K562 (cell line): ENCODE results near the gene IARS1. TPM values are rescaled to one million over a fixed set of nuclear protein-coding genes. Genes with fewer than 3 reads are reported as not detected.

ENCODE experiments used
- ATAC-seq: fragments of 200-7000 bp; cut with Tn5 transposase; 3 replicates; pipeline ENCODE4 v1.9.1; 2020; ENCODE audit warnings: moderate library complexity
- BruUV-seq: library from RNA; stranded (reverse); fragments of 400-500 nt; replicated peaks from 2 replicates; lab custom pipeline; 2021; lab: Mats Ljungman, UMichigan
- CTCF ChIA-PET: fragments of 300-600 bp; formaldehyde crosslinking; extraction: SDS; loops from one replicate; lab custom pipeline; 2021; ENCODE audit warnings: low intra/inter-chr PET ratio; lab: Yijun Ruan, JAX
- POLR2A ChIA-PET: fragments of 300-600, 350-650 bp; sonication (Branson Sonifier 250); formaldehyde crosslinking; extraction: SDS; loops from one replicate; lab custom pipeline; 2021; ENCODE audit warnings: antibody characterized with exemption, inconsistent platforms; lab: Yijun Ruan, JAX
- DNase-seq, 4 experiments: peaks; one replicate each; pipeline versions ENCODE4 v3.0.0 to v3.0.0-alpha.2; 2011 to 2018; ENCODE audit warnings: low spot score in 3 of 4, mixed read lengths in 3 of 4; ENCODE audit errors: extremely low read depth in 1 of 4
- FAIRE-seq: peaks from 2 replicates; lab custom pipeline; 2011; peaks lifted over from hg19 to GRCh38; lab: Jason Lieb, UNC
- H2AFZ ChIP-seq: 2 replicates; pipeline ENCODE4 v1.6.0; 2011; ENCODE audit warnings: low read depth, low read length, control low read depth, inconsistent platforms
- H3K27ac ChIP-seq: fragments of 200-600 bp; 3 replicates; pipeline ENCODE4 v1.8.0; 2011; ENCODE audit warnings: low read depth, mild to moderate bottlenecking, control low read depth, inconsistent platforms, low read length, moderate library complexity, mixed read lengths; ENCODE audit errors: extremely low read depth
- H3K27me3 ChIP-seq, 2 experiments: fragments of 300-600 bp in 1 of 2; 2 replicates in 1 of 2; 3 replicates in 1 of 2; pipeline versions ENCODE4 v1.6.0 to v1.8.0; 2011; ENCODE audit warnings: inconsistent platforms in 2 of 2, low read length in 2 of 2, mild to moderate bottlenecking in 1 of 2, mixed read lengths in 1 of 2, moderate library complexity in 1 of 2; ENCODE audit not compliant: control insufficient read depth in 2 of 2, insufficient read depth in 2 of 2
- H3K36me3 ChIP-seq: fragments of 300-600 bp; 3 replicates; pipeline ENCODE4 v1.8.0; 2011; ENCODE audit warnings: mild to moderate bottlenecking, low read length, inconsistent platforms; ENCODE audit not compliant: control insufficient read depth, insufficient read depth
- H3K4me1 ChIP-seq, 2 experiments: fragments of 200-600 bp in 1 of 2; replicated peaks in 1 of 2; 2 replicates in 1 of 2; 3 replicates in 1 of 2; pipeline versions ENCODE4 v1.5.1 to v1.8.0; 2011; ENCODE audit warnings: inconsistent platforms in 2 of 2, low read length in 2 of 2, mild to moderate bottlenecking in 1 of 2, mixed read lengths in 1 of 2, moderate library complexity in 1 of 2; ENCODE audit not compliant: control insufficient read depth in 2 of 2, insufficient read depth in 2 of 2
- H3K4me2 ChIP-seq: 2 replicates; pipeline ENCODE4 v1.6.1; 2011; ENCODE audit warnings: low read length, control low read depth, inconsistent platforms, mixed read lengths; ENCODE audit not compliant: insufficient read depth
- H3K4me3 ChIP-seq: fragments of 200-600 bp; sonication (generic), shearing (Covaris generic); 2 replicates; pipeline ENCODE4 v1.5.1; 2016; ENCODE audit warnings: control low read depth, inconsistent platforms
- H3K79me2 ChIP-seq: fragments of 200-600 bp; 3 replicates; pipeline ENCODE4 v1.8.0; 2011; ENCODE audit warnings: low read length, inconsistent platforms; ENCODE audit not compliant: control insufficient read depth, insufficient read depth
- H3K9ac ChIP-seq, 2 experiments: 2 replicates each; pipeline versions ENCODE4 v1.6.0 to v1.6.1; 2011; ENCODE audit warnings: low read depth in 2 of 2, low read length in 2 of 2, control low read depth in 1 of 2, inconsistent platforms in 1 of 2, mild to moderate bottlenecking in 1 of 2, mixed read lengths in 1 of 2; ENCODE audit not compliant: insufficient read depth in 1 of 2
- H3K9me1 ChIP-seq: one replicate; pipeline ENCODE4 v1.6.0; 2011; ENCODE audit warnings: inconsistent platforms, mild to moderate bottlenecking, low read length, moderate library complexity; ENCODE audit not compliant: control insufficient read depth, insufficient read depth
- H3K9me3 ChIP-seq: replicated peaks from 2 replicates; pipeline ENCODE4 v1.5.1; 2011; ENCODE audit warnings: low read depth, low read length, inconsistent platforms; ENCODE audit not compliant: control insufficient read depth, insufficient read depth
- H4K20me1 ChIP-seq: replicated peaks from 2 replicates; pipeline ENCODE4 v1.6.1; 2011; ENCODE audit warnings: low read length, inconsistent platforms, mixed read lengths; ENCODE audit not compliant: control insufficient read depth, insufficient read depth
- CSDE1 ChIP-seq, 2 experiments: fragments of 450-650 bp; IDR thresholded peaks; 2 replicates each; pipeline ENCODE4 v1.6.1; 2016; ENCODE audit warnings: mild to moderate bottlenecking in 1 of 2
- EP300 ChIP-seq: IDR thresholded peaks from 2 replicates; pipeline ENCODE4 v1.6.1; 2012; ENCODE audit warnings: low read length, improper control_type of control experiment
- GTF2F1 ChIP-seq: IDR thresholded peaks from 2 replicates; pipeline ENCODE4 v1.6.1; 2011; ENCODE audit warnings: low read depth, low read length, improper control_type of control experiment
- ILF3 ChIP-seq: fragments of 450-650 bp; IDR thresholded peaks from 2 replicates; pipeline ENCODE4 v1.6.1; 2018; ENCODE audit warnings: antibody characterized with exemption, mild to moderate bottlenecking, moderate library complexity, borderline replicate concordance
- KLF16 ChIP-seq: IDR thresholded peaks from 2 replicates; pipeline ENCODE4 v1.6.1; 2016; ENCODE audit warnings: antibody characterized with exemption
- LEF1 ChIP-seq: fragments of 450-650 bp; IDR thresholded peaks from 2 replicates; pipeline ENCODE4 v1.6.1; 2016; ENCODE audit warnings: mild to moderate bottlenecking
- MEIS2 ChIP-seq: fragments of 450-650 bp; IDR thresholded peaks from 2 replicates; pipeline ENCODE4 v1.6.1; 2014; ENCODE audit warnings: mild to moderate bottlenecking; ENCODE audit not compliant: partially characterized antibody
- NR2C2 ChIP-seq, 2 experiments: fragments of 200-800 bp in 1 of 2; sonication (Bioruptor generic) in 1 of 2; sonication (generic) in 1 of 2; formaldehyde crosslinking in 1 of 2; IDR thresholded peaks; 2 replicates each; pipeline versions ENCODE4 v1.6.1 to v1.8.0; 2016 to 2022; ENCODE audit warnings: mild to moderate bottlenecking in 1 of 2, missing compliant biosample characterization in 1 of 2, missing genetic modification characterization in 1 of 2, missing genetic modification reagents in 1 of 2
- NR3C1 ChIP-seq: sonication (generic); formaldehyde crosslinking; IDR thresholded peaks from 2 replicates; pipeline ENCODE4 v1.8.1; 2022; ENCODE audit warnings: missing genetic modification reagents
- PKNOX1 ChIP-seq: fragments of 450-650 bp; IDR thresholded peaks from 2 replicates; pipeline ENCODE4 v1.6.1; 2016
- POLR3A ChIP-seq: IDR thresholded peaks from 2 replicates; pipeline ENCODE4 v1.6.1; 2011; ENCODE audit warnings: borderline replicate concordance, mild to moderate bottlenecking, moderate library complexity; ENCODE audit not compliant: insufficient read length, insufficient read depth; ENCODE audit errors: extremely low read depth
- SRSF7 ChIP-seq: fragments of 200-400 bp; formaldehyde crosslinking; optimal IDR thresholded peaks from 2 replicates; pipeline ENCODE3; 2017; ENCODE audit warnings: mild to moderate bottlenecking, low read depth, low read length
- STAT6 ChIP-seq: sonication (generic); formaldehyde crosslinking; IDR thresholded peaks from 2 replicates; pipeline ENCODE4 v1.8.1; 2023; ENCODE audit warnings: mild to moderate bottlenecking, missing genetic modification reagents
- ZNF395 ChIP-seq: fragments of 200-800 bp; sonication (Bioruptor generic); IDR thresholded peaks from 2 replicates; pipeline ENCODE4 v1.6.1; 2017; ENCODE audit warnings: missing genetic modification characterization, missing compliant biosample characterization
- ZNF696 ChIP-seq: fragments of 250-450 bp; sonication (Bioruptor Pico); conservative IDR thresholded peaks from 2 replicates; pipeline ENCODE4 v1.4.0; 2020; ENCODE audit warnings: mild to moderate bottlenecking, moderate library complexity
- WGBS: fragments of 100-300 bp; shearing (Covaris generic); methylation state at CpG from one replicate; pipeline ENCODE4 v1.1.6; 2016; ENCODE audit warnings: low coverage, mixed read lengths; ENCODE audit not compliant: insufficient coverage; ENCODE audit errors: missing lambda C conversion rate; 5-methylcytosine and 5-hydroxymethylcytosine counted together
- in situ Hi-C: fragments of 300-500 bp; cut with MboI; formaldehyde crosslinking; loops from 4 replicates; pipeline ENCODE4 v1.15.0; 2018; ENCODE audit warnings: inconsistent platforms, mixed read lengths
- intact Hi-C: fragments of 100-400 bp; cut with micrococcal nuclease; formaldehyde crosslinking; loops from 2 replicates; pipeline ENCODE4 v1.14.2; 2022
- polyA plus RNA-seq, 8 experiments: library from polyadenylated mRNA; depleted of rRNA in 4 of 8; stranded (reverse) in 5 of 8; unstranded in 3 of 8; fragments of >200 nt; fragmentation: Nextera tagmentation in 2 of 8; fragmentation: Illumina TruSeq in 1 of 8; extraction: Ambion mirVana in 2 of 8; extraction: Trizol in 1 of 8; gene quantifications; 2 replicates each; pipeline versions ENCODE4 v1.2.1 to v1.2.3, GENCODE V29; 2011 to 2014; ENCODE audit warnings: inconsistent platforms in 1 of 8, missing spikeins in 1 of 8
- total RNA-seq, 7 experiments: library from RNA; depleted of rRNA in 6 of 7; stranded (reverse); fragments of >200 nt in 6 of 7; fragmentation: Illumina TruSeq in 2 of 7; extraction: Trizol in 2 of 7; gene quantifications; 2 replicates each; pipeline versions ENCODE4 v1.2.1 to v1.2.3, GENCODE V29; 2011 to 2021; ENCODE audit warnings: low replicate concordance in 1 of 7
- TF ChIP-seq, protein P1 (sequence below): fragments of 450-650 bp; IDR thresholded peaks from 2 replicates; pipeline ENCODE4 v1.6.1; 2016; ENCODE audit warnings: antibody characterized with exemption

IARS1 gene
- total and polyA plus RNA-seq, 9 of the 15 experiments (the other 6 are each of a cell fraction or from before 2014, with no cell fraction given), result 119 to 371 (median 234) TPM

- WGBS, result under 1% methylated on average over 30 of the region's 30 CpGs
- peak overlapping the region; percentile 93 for H2AFZ ChIP-seq
- H3K27ac ChIP-seq, result peak overlapping the region; percentile 98
- H3K4me2 ChIP-seq, result peak overlapping the region; percentile 100
- peaks cover 31% of the 10 kb centered on the region for H3K36me3 ChIP-seq
- H3K9ac ChIP-seq, result peak overlapping the region; percentile 96 to 99
- no peaks in the 10 kb centered on the region for H3K27me3 ChIP-seq
- no peaks in the 10 kb centered on the region for H3K9me3 ChIP-seq
- ATAC-seq (peak; percentile 48), FAIRE-seq (peak; percentile 81), DNase-seq (peak in 3 of 4 experiments; percentile 15 to 51 (median 37))
- no peaks in the 10 kb centered on the region for H3K9me1 ChIP-seq
- POLR2A ChIA-PET, result interaction anchor here (1.1 to 2.4 kb wide), 8 partner anchors 9 to 344 kb away, joined by 3 to 12 read pairs (median 4); partner anchors contain the start of gene IPPK
- peak overlapping the region; percentile 57 for H3K4me3 ChIP-seq
- CTCF ChIA-PET, result no interaction called here
- no peaks in the 10 kb centered on the region for H4K20me1 ChIP-seq
- H3K79me2 ChIP-seq, result peaks cover 62% of the 10 kb centered on the region
- intact Hi-C loops (loop anchor here (2.0 to 5.0 kb wide), 3 partner anchors 33 to 189 kb away; partner anchors contain the start of gene IARS1), in situ Hi-C loops (loop anchor here (10.0 kb wide), 1 partner anchor 309 kb away; no protein-coding TSS in a partner anchor)
- peaks cover 5 to 16% of the 10 kb centered on the region in 2 experiments; a peak in 3 of 5 replicates for H3K4me1 ChIP-seq
- no TSS peak for BruUV-seq
- no peak for TF ChIP-seq LEF1
- TF ChIP-seq POLR3A, result no peak
- no peak for TF ChIP-seq SRSF7
- peak; percentile 62 for TF ChIP-seq MEIS2
- TF ChIP-seq CSDE1 (IDR thresholded peaks at IDR 0.05), result no peak
- TF ChIP-seq GTF2F1, result no peak
- TF ChIP-seq KLF16, result no peak
- 0 out of 2 replicates have a peak, but pooled peaks have one; percentile 8 for TF ChIP-seq NR2C2 (CRISPR knock-in tag; IDR thresholded peaks at IDR 0.05)
- no peak; the same call in 1 of the 2 replicates for TF ChIP-seq NR2C2 (tag; IDR thresholded peaks at IDR 0.05)
- TF ChIP-seq ILF3, result no peak
- TF ChIP-seq NR3C1, result no peak
- no peak; the same call in 1 of the 2 replicates for TF ChIP-seq STAT6 (CRISPR knock-in tag)
- TF ChIP-seq, protein P1, sequence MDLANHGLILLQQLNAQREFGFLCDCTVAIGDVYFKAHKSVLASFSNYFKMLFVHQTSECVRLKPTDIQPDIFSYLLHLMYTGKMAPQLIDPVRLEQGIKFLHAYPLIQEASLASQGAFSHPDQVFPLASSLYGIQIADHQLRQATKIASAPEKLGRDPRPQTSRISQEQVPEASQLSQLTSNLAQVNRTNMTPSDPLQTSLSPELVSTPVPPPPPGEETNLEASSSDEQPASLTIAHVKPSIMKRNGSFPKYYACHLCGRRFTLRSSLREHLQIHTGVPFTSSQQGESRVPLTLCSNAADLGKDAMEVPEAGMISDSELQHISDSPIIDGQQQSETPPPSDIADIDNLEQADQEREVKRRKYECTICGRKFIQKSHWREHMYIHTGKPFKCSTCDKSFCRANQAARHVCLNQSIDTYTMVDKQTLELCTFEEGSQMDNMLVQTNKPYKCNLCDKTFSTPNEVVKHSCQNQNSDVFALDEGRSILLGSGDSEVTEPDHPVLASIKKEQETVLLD, result no peak
- TF ChIP-seq ZNF395 (CRISPR knock-in tag), result 0 out of 2 replicates have a peak, but pooled peaks have one; percentile 27
- no peak for TF ChIP-seq EP300
- TF ChIP-seq PKNOX1, result peak; percentile 60
- no peak for TF ChIP-seq ZNF696 (CRISPR knock-in tag)
These were observed 32.5 kb upstream of the IARS1 start for GRCh38 chr9:92325991-92326500.
